ENCODE results near the gene MAP2K3. TPM values are rescaled to one million over a fixed set of nuclear protein-coding genes. Genes with fewer than 3 reads are reported as not detected.
"Not testable (repeated sequence)": the region's sequence is repeated elsewhere in the genome, so short reads cannot be mapped to it uniquely, and the experiment has no call there.

The MAP2K3 gene
- total and polyA plus RNA-seq, 10 of the 15 experiments (the other 5 are each of a cell fraction or from before 2014, with no cell fraction given): 0.71 to 39.4 (median 18.6) TPM

DNA sequence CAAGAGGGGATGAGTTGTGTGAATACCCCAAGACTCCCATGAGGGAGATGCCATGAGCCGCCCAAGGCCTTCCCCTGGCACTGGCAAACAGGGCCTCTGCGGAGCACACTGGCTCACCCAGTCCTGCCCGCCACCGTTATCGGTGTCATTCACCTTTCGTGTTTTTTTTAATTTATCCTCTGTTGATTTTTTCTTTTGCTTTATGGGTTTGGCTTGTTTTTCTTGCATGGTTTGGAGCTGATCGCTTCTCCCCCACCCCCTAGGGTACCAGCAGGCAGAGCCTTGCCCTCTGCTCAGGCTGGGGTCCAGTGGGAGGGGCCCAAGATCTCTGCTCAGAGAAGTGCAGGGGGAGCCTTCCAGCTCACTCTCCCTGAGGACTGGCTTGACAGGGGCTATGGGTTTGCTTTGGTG, 30.2 kb downstream of the MAP2K3 start:
- H3K4me1 ChIP-seq (ENCODE audit: control insufficient read depth, insufficient read depth, low read length); RAD21 ChIA-PET (ENCODE audit: unreplicated experiment); H3K79me2 ChIP-seq (ENCODE audit: control insufficient read depth, insufficient read depth, low read length); H3K9ac ChIP-seq (ENCODE audit: control insufficient read depth, insufficient read depth, low read length); H3K9me3 ChIP-seq (replicated peaks; ENCODE audit: control insufficient read depth, insufficient read depth, low read length); CTCF ChIA-PET; FAIRE-seq; SMC1A ChIA-PET (ENCODE audit: uncharacterized antibody, unreplicated experiment); H2AFZ ChIP-seq (ENCODE audit: control insufficient read depth, low read depth, low read length); ATAC-seq; H3K4me3 ChIP-seq; intact Hi-C loops (cut with micrococcal nuclease; ENCODE audit: unreplicated experiment); H4K20me1 ChIP-seq (ENCODE audit: control insufficient read depth, insufficient read depth); H3K27me3 ChIP-seq (replicated peaks in 1 of 2; ENCODE audit: control insufficient read depth in 2 of 2, insufficient read depth in 2 of 2, low read length in 1 of 2); BruUV-seq (replicated peaks); DNase-seq (ENCODE audit: low read depth, low spot score); H3K36me3 ChIP-seq (ENCODE audit: control insufficient read depth in 2 of 2, insufficient read depth in 2 of 2, low read length in 1 of 2); H3K4me2 ChIP-seq (ENCODE audit: control insufficient read depth, insufficient read depth); H3K27ac ChIP-seq (ENCODE audit: control insufficient read depth, insufficient read depth): not testable (repeated sequence)
- POLR2A ChIA-PET: interaction anchor here (0.7 kb wide), 1 partner anchor 142 kb away, joined by 3 read pairs; no protein-coding TSS in a partner anchor
- WGBS (ENCODE audit: insufficient coverage, insufficient replicate concordance, low lambda C conversion rate, missing lambda C conversion rate): 90% methylated on average over 7 of the region's 7 CpGs
- in situ Hi-C loops (cut with MboI): loop anchor here (5.0 to 25.0 kb wide), 4 partner anchors 60 to 1173 kb away; partner anchors contain the start of gene NATD1

DNA sequence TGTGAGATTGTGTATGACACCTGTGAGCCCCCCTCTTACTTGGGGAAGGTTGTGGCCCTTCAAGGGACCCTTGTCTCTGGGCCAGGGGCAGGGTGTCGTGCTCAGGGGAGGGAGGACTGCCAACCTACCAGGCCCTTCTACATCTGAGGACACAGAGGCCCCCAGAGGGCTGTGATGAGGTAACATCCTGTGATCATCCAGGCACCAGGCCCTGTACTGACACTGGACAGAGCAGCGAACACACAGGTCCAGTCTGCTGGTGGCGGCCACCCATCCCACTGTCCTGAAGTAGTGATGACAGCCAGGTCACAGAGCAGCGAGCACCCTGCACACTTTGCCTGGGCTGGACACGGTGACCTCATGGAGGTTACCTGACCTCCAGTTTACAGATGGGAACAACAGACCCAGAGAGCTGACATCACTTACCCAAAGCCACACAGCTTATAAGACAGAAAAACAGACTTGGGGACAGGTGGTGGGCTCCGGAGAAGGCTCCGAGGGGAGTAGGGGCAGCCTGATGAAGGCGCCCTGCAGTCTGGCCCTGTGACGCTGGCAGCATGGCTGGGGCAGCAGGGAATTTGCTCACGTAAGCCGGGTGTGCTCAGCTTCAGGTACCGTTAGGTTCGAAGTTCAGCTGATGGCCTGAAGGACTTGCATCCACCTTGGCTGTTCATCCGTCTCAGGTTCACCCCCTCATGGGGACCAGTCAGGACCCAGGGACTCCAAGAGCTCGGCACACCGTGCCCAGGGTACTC, 30.9 kb downstream of the MAP2K3 start:
- DNase-seq (ENCODE audit: low read depth, low spot score); RAD21 ChIA-PET (ENCODE audit: unreplicated experiment); H2AFZ ChIP-seq (ENCODE audit: control insufficient read depth, low read depth, low read length); H3K27me3 ChIP-seq (replicated peaks in 1 of 2; ENCODE audit: control insufficient read depth in 2 of 2, insufficient read depth in 2 of 2, low read length in 1 of 2); H3K9ac ChIP-seq (ENCODE audit: control insufficient read depth, insufficient read depth, low read length); H3K4me1 ChIP-seq (ENCODE audit: control insufficient read depth, insufficient read depth, low read length); FAIRE-seq; H3K4me2 ChIP-seq (ENCODE audit: control insufficient read depth, insufficient read depth); H3K9me3 ChIP-seq (replicated peaks; ENCODE audit: control insufficient read depth, insufficient read depth, low read length); ATAC-seq; BruUV-seq (replicated peaks); SMC1A ChIA-PET (ENCODE audit: uncharacterized antibody, unreplicated experiment); H3K27ac ChIP-seq (ENCODE audit: control insufficient read depth, insufficient read depth); H3K36me3 ChIP-seq (ENCODE audit: control insufficient read depth in 2 of 2, insufficient read depth in 2 of 2, low read length in 1 of 2); CTCF ChIA-PET; H3K79me2 ChIP-seq (ENCODE audit: control insufficient read depth, insufficient read depth, low read length); intact Hi-C loops (cut with micrococcal nuclease; ENCODE audit: unreplicated experiment); H4K20me1 ChIP-seq (ENCODE audit: control insufficient read depth, insufficient read depth); H3K4me3 ChIP-seq: not testable (repeated sequence)
- POLR2A ChIA-PET: interaction anchor here (0.7 kb wide), 1 partner anchor 141 kb away, joined by 3 read pairs; no protein-coding TSS in a partner anchor
- 92% methylated on average over 14 of the region's 16 CpGs for WGBS (ENCODE audit: insufficient coverage, insufficient replicate concordance, low lambda C conversion rate, missing lambda C conversion rate)
- in situ Hi-C loops (cut with MboI): loop anchor here (5.0 to 25.0 kb wide), 4 partner anchors 61 to 1172 kb away; partner anchors contain the start of gene NATD1

- H2AFZ ChIP-seq (ENCODE audit: control insufficient read depth, low read depth, low read length); FAIRE-seq; H3K79me2 ChIP-seq (ENCODE audit: control insufficient read depth, insufficient read depth, low read length); intact Hi-C loops (cut with micrococcal nuclease; ENCODE audit: unreplicated experiment); H3K27me3 ChIP-seq (replicated peaks in 1 of 2; ENCODE audit: control insufficient read depth in 2 of 2, insufficient read depth in 2 of 2, low read length in 1 of 2); CTCF ChIA-PET; H3K9ac ChIP-seq (ENCODE audit: control insufficient read depth, insufficient read depth, low read length); H3K27ac ChIP-seq (ENCODE audit: control insufficient read depth, insufficient read depth); H3K36me3 ChIP-seq (ENCODE audit: control insufficient read depth in 2 of 2, insufficient read depth in 2 of 2, low read length in 1 of 2); POLR2A ChIA-PET; SMC1A ChIA-PET (ENCODE audit: uncharacterized antibody, unreplicated experiment); H3K9me3 ChIP-seq (replicated peaks; ENCODE audit: control insufficient read depth, insufficient read depth, low read length); RAD21 ChIA-PET (ENCODE audit: unreplicated experiment); H4K20me1 ChIP-seq (ENCODE audit: control insufficient read depth, insufficient read depth); H3K4me3 ChIP-seq; DNase-seq (ENCODE audit: low read depth, low spot score); H3K4me2 ChIP-seq (ENCODE audit: control insufficient read depth, insufficient read depth); BruUV-seq (replicated peaks); H3K4me1 ChIP-seq (ENCODE audit: control insufficient read depth, insufficient read depth, low read length): not testable (repeated sequence)
- in situ Hi-C loops (cut with MboI): loop anchor here (5.0 to 25.0 kb wide), 4 partner anchors 62 to 1171 kb away; partner anchors contain the start of gene NATD1
- peak; percentile 91 for ATAC-seq
- WGBS (ENCODE audit: insufficient coverage, insufficient replicate concordance, low lambda C conversion rate, missing lambda C conversion rate): no CpG with 5 or more reads among the region's 39 CpGs
Measured at GRCh38 chr17:21316212-21316886, 31.8 kb downstream of the MAP2K3 start.
